SK-N-MC (cell line): ENCODE measurements around the gene CCL4.

Experiments
- DNase-seq: peaks from one replicate; pipeline ENCODE4 v3.0.0-alpha.2; 2011; ENCODE audit warnings: low read depth, low spot score
- H3K27ac ChIP-seq: fragments of 200-600 bp; sonication (generic); 2 replicates; pipeline ENCODE4 v1.5.1; 2016; ENCODE audit warnings: mixed run types
- H3K36me3 ChIP-seq: fragments of 200-600 bp; sonication (generic); 2 replicates; pipeline ENCODE4 v1.6.1; 2017; ENCODE audit warnings: antibody characterized with exemption, low read length, mixed read lengths; ENCODE audit not compliant: insufficient read depth
- H3K4me3 ChIP-seq: fragments of 200-600 bp; sonication (generic); 2 replicates; pipeline ENCODE4 v1.5.1; 2016
- H3K9ac ChIP-seq: fragments of 200-600 bp; sonication (generic); 2 replicates; pipeline ENCODE4 v1.8.0; 2017; ENCODE audit warnings: mixed run types, mixed read lengths; ENCODE audit not compliant: insufficient read length
- H3K9me3 ChIP-seq: fragments of 200-600 bp; sonication (generic); 2 replicates; pipeline ENCODE4 v1.6.1; 2017; ENCODE audit warnings: low read depth, mild to moderate bottlenecking, antibody characterized with exemption, low read length, moderate library complexity, mixed read lengths
- EZH2 ChIP-seq: fragments of 200-600 bp; sonication (generic); IDR thresholded peaks from one replicate; pipeline ENCODE4 v1.6.1; 2017; ENCODE audit warnings: antibody characterized with exemption
- FOXP2 ChIP-seq: optimal IDR thresholded peaks from 2 replicates; pipeline ENCODE3; 2011; ENCODE audit warnings: mild to moderate bottlenecking, moderate library complexity; ENCODE audit not compliant: insufficient read depth; ENCODE audit errors: extremely low read length, control extremely low read depth
- POLR2AphosphoS5 ChIP-seq: IDR thresholded peaks from 2 replicates; pipeline ENCODE4 v1.6.1; 2012; ENCODE audit warnings: mild to moderate bottlenecking, low read depth, low read length, borderline replicate concordance

Gene CCL4

DNA sequence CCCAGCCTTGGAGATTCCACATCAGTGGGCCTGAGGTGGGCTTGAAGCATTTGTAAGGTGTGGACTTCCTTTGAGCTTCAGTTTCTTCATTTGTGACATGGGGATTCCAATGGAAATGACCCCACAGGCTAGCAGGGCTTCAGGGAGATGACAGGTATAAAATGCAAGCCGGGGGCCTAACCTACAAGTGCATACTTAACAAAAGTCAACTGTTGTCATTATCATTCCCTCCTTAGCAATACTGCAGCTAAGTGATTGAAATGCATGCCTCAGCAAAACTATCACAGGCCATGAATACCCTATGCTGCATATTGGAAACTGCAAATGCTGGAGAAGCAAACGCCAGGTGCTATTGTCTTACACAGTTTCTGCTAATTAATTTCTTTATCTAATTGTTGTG lies 19.8 kb downstream of the CCL4 start:
- DNase-seq: no peak
- no peaks in the 10 kb centered on the region for H3K9me3 ChIP-seq
- TF ChIP-seq EZH2 (no peak), FOXP2 (no peak), POLR2AphosphoS5 (no peak)
- no peak overlapping the region for H3K4me3 ChIP-seq
- H3K36me3 ChIP-seq: no peaks in the 10 kb centered on the region
- no peak overlapping the region for H3K9ac ChIP-seq
- no peak overlapping the region for H3K27ac ChIP-seq

DNA sequence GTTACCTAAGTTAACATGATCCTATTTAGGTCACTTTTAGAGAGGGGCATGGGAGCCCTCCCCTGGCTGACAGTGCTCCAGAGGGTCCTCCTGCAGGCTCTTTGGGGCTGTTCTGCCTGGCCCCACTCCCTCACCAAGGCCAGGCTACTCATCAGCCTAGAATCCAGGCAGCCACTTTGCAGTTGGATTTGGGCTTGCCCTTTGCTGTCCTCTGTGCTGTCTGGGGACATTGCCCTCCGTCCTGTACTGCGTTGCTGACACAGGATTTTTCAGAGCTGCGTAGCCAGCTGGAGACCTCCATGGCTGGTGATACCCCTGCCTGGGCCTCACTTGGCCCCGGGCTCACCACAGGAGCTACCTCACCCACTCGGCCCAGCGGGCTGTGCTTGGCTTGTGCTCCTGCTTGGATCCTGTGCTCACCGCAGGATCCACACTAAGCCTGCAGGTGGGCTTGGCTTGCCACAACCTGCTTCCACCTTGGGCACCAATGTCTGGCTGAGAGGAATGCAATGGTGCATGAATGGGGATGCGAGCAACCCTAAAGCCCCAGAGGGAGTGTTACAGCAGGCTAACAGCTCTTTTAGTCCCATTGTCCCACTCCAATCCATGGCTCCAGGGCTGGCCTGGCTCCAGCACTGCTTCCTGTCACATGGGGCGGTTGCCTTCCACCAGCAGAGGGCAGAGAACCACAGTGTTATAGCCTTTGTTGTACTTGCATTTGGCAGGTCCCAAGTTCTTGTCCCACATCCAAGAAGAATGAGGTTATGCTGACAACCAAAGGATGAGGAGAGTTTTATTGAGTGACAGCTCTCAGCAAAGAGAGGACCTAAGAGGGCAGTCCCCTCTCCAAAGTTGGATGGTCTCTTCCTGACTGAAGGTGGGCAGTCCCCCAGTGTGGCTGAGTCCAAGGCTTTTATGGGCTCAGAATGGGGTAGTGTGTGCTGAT lies 21.5 kb downstream of the CCL4 start:
- no peak overlapping the region for H3K9ac ChIP-seq
- no peaks in the 10 kb centered on the region for H3K36me3 ChIP-seq
- no peak overlapping the region for H3K4me3 ChIP-seq
- H3K27ac ChIP-seq: no peak overlapping the region
- no peaks in the 10 kb centered on the region for H3K9me3 ChIP-seq
- TF ChIP-seq POLR2AphosphoS5 (no peak), EZH2 (no peak), FOXP2 (no peak)
- no peak for DNase-seq

DNA sequence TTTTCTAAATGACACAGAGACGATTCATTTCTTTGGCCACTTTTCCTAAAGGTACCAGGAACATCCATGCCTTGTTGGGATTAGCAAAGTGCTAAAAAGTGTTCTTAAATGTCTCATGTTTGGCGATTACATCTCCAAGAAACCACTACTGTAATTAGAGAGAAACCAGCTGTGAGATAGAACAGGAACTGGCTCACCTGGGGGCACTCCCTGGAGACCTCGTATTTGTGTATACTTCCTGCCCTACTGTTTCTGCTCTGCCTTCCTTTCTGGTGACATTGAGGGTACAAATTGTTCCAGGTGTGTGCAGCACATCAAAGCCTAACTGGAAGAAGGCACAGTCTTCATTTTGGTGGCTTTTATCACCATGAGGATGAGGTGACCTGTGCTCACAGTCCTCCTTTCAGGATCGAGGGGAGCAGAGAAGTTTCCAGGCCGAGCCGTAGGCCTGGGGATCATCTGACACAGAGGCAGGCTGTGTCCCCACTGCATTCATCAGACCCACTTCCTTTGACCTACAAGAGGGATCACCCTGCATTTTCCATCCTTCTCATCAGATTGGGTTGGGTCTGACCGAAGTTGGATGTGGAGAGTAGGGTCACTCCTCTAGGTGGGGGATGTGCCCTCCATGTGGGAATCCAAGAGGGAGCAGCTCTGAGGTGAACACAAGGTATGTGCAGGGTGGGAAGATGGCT lies 23.7 kb downstream of the CCL4 start:
- Histone ChIP-seq H3K4me3 (no peak overlapping the region), H3K9ac (no peak overlapping the region), H3K9me3 (no peaks in the 10 kb centered on the region), H3K36me3 (no peaks in the 10 kb centered on the region), H3K27ac (no peak overlapping the region)
- TF ChIP-seq EZH2 (no peak), POLR2AphosphoS5 (no peak), FOXP2 (no peak)
- DNase-seq: no peak

DNA sequence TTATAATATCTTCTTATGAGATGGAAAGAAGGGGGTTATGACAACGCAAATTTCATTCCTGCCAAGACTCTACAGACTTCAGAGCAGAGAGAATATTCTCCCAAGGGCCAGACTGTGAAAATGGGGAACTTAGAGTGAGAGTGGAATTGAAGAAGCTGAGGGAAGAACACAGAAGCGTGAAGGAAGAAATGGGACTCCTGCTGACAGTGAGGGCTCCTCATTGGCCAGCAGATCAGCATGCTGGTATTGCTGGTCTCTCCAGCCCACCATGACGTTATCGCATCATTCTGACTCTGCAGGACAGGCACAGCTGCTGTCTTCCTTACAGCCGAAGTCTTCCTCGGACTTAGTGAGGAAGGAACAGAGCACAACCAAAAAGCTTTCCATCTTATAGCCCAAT lies 24.3 kb downstream of the CCL4 start:
- Histone ChIP-seq H3K9me3 (no peaks in the 10 kb centered on the region), H3K9ac (no peak overlapping the region), H3K27ac (no peak overlapping the region), H3K36me3 (no peaks in the 10 kb centered on the region), H3K4me3 (no peak overlapping the region)
- TF ChIP-seq POLR2AphosphoS5: no peak
- no peak for TF ChIP-seq EZH2
- no peak for TF ChIP-seq FOXP2
- no peak for DNase-seq

DNA sequence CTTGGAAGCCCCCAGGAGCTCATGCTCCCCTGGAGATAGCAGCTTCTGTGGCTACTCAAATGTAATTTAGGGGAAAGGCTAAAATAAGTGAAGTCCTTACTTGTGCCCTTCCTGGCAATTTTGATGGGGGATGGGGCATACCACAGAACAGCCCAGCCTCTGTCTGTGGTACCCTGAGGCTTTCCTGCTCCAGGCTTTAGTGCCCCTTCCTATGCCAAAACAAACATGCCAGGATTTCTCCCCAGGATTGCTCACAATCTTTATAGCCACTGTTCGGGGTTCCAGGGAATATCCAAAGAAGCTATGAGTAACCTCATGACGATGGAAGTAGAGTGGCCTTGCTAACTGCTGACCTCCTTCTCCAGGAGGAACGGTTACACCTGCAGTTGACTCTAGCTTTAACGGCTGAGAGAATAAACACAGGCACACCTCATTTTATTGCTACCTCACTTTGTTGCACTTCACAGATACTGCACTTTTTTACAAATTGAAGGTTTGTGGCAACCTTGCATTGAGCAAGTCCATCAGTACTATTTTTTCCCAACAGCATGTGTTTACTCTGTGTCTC lies 24.9 kb downstream of the CCL4 start:
- no peak for DNase-seq
- no peak overlapping the region for H3K9ac ChIP-seq
- no peak overlapping the region for H3K4me3 ChIP-seq
- TF ChIP-seq POLR2AphosphoS5 (no peak), EZH2 (no peak), FOXP2 (no peak)
- no peaks in the 10 kb centered on the region for H3K9me3 ChIP-seq
- no peak overlapping the region for H3K27ac ChIP-seq
- no peaks in the 10 kb centered on the region for H3K36me3 ChIP-seq

DNA sequence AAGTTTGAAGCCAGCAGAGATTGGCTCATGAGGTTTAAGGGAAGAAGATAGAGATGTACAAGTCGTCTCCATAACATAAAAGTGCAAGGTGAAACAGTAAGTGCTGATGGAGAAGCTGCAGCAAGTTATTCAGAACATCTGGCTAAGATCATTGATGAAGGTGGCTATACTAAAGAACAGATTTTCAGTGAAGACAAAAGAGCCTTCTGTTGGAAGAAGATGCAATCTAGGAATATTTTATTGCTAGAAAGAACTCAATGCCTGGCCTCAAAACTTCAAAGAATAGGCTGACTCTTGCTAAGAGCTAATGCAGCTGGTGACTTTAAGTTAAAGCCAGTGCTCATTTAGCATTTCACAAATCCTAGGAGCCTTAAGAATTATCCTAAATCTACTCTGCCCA lies 26.0 kb downstream of the CCL4 start:
- no peak for TF ChIP-seq FOXP2
- TF ChIP-seq POLR2AphosphoS5: no peak
- TF ChIP-seq EZH2: no peak
- DNase-seq: no peak
- Histone ChIP-seq H3K9me3 (no peaks in the 10 kb centered on the region), H3K4me3 (no peak overlapping the region), H3K27ac (no peak overlapping the region), H3K36me3 (no peaks in the 10 kb centered on the region), H3K9ac (no peak overlapping the region)

DNA sequence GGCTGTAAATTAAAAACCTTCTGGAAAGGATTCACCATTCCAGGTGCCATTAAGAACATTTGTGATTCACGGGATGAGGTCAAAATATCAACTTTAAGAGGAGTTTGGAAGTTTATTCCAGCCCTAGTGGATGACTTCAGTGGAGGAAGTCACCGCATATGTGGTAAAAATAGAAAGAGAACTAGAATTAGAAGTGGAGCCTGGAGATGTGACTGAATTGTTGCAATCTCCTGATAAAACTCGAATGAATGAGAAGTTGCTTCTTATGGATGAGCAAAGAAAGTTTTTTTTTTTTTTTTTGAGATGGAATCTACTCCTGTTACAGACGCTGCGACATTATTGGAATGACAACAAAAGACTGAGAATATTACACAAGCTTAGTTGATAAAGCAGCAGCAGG lies 26.7 kb downstream of the CCL4 start:
- H3K36me3 ChIP-seq: no peaks in the 10 kb centered on the region
- H3K4me3 ChIP-seq: no peak overlapping the region
- no peak overlapping the region for H3K9ac ChIP-seq
- H3K27ac ChIP-seq: no peak overlapping the region
- no peak for DNase-seq
- TF ChIP-seq EZH2 (no peak), POLR2AphosphoS5 (no peak), FOXP2 (no peak)
- no peaks in the 10 kb centered on the region for H3K9me3 ChIP-seq

DNA sequence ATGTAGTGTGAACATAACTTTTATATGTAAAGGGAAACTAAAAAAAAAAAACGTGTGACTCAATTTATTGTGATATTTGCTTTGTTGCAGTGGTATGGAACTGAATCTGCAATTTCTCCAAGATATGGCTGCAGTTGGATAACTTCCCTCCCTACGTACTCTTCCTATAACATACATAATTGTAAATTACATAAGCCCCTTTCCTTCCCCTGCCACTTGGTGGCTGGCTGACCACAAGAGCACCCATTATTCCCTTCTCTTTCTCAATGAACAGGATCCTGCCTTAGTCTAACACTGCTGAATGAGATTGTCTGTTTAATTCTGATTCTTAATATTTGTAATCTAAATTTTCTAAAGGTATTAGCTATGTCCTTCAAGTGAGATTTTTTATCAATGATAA lies 27.8 kb downstream of the CCL4 start:
- no peak overlapping the region for H3K27ac ChIP-seq
- no peaks in the 10 kb centered on the region for H3K9me3 ChIP-seq
- H3K9ac ChIP-seq: no peak overlapping the region
- TF ChIP-seq EZH2 (no peak), POLR2AphosphoS5 (no peak), FOXP2 (no peak)
- DNase-seq: no peak
- no peak overlapping the region for H3K4me3 ChIP-seq
- H3K36me3 ChIP-seq: no peaks in the 10 kb centered on the region
